Activated T-cell treated with anti-CD3 and anti-CD28 coated beads for 24 hours (primary cell): ENCODE measurements around the gene ANO1.

Experiments used
- DNase-seq: peaks from one replicate; pipeline ENCODE4 v3.0.0-alpha.2; 2020; ENCODE audit warnings: low read depth

ANO1 gene

GRCh38 chr11:70116386-70117065 is 38.4 kb downstream of the ANO1 start:
- DNase-seq: no peak

DNA sequence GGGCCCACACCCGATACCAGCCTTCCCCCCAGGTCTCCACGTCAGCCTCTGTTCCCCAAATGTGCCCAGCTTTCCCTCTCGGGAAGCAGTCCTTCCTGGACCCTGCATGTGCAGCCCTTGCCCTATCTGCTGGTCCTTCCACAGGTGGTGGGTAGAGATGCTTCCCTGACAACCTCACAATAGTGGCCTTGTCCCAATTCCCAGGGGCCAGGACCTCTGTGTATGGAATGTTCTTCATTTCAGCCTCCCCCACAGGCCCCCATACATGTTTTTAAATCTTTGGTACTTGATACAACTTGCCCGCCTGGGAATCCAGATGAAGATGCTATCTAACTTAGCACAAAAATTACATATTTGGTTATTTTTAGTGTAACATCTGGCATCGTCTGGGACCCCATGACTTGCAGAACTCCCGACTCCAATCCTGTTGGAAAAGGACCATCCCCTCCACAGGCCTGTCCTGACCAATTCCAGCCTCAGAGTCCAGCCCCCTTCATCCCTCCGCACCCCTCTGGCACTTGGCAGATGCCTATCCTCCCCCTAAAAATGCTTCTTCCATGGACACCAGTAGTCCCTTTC is 39.5 kb downstream of the ANO1 start:
- no peak for DNase-seq

DNA sequence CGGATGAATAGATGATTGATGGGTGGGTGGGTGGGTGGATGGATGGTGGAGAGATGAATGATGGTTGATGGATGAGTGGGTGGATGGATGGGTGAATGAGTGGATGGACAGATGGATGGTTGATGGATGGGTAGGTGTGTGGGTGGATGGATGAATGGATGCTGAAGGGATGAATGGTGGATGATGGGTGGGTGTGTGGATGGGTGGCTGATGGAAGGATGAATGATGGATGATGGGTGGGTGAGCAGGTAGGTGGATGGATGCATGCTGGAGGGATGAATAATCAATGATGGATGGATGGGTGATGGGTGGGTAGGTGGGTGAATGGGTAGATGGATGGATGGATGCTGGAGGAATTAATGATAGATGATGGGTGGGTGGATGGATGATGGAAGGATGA is 40.5 kb downstream of the ANO1 start:
- DNase-seq: no peak

GRCh38 chr11:70119502-70119901 is 41.4 kb downstream of the ANO1 start:
- no peak for DNase-seq

DNA sequence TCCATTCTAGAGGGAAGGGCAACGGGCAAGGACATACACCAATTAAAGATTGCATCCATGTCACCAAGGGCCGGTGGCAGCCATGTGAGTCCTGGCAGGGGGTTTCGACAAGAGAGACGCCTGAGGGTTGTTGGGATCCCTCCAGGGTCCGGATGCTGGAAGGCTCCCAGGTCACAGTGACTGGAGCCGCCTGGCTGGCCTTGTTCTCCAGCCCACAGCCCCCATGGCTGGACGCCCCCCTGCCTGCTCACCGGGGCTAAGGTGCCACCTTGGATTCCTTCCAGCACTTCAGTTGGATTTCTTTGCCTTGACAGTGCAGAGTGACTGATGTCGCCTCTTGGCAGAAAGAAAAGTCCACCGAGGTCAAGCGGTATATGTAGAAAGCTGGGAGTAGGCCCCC is 42.6 kb downstream of the ANO1 start:
- no peak for DNase-seq

- DNase-seq: no peak
Measured at GRCh38 chr11:70122490-70123198, 44.5 kb downstream of the ANO1 start.

GRCh38 chr11:70123711-70124110 is 45.6 kb downstream of the ANO1 start:
- no peak for DNase-seq

DNA sequence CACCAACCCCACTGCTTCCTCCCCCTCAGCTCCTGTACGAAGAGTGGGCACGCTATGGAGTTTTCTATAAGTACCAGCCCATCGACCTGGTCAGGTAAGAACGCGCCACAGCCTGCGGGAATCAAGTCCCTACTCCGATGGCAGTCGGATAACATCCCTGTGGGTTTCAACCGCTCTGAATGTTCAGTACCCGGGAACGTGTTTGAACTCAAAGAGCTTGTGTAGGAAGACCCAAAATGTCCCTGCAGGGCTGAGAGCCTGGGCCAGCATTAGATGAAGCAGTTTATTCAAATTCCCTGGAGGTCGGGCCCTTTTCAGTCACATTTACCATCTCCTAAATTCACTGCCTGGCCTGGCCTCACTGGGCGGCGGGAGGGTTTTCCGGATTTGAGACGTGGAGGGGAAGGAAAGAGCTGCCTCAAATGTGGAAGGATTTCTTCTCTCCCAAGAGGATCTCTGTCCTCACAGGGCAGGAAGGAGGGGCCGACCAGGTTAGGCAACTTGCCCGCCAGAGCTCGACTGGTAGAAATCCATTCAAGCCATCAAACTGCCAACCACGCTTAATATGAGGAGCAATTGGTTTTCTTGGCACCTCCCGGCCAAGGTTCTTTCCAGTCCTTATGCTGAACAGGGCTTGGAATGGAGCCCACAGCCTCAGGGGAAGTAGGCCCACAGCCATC is 46.3 kb downstream of the ANO1 start:
- no peak for DNase-seq

GRCh38 chr11:70126494-70126893 is 48.4 kb downstream of the ANO1 start:
- DNase-seq: no peak

GRCh38 chr11:70127653-70128434 is 49.7 kb downstream of the ANO1 start:
- DNase-seq: no peak

- DNase-seq: no peak
Measured at GRCh38 chr11:70128435-70128906, 50.4 kb downstream of the ANO1 start.

- DNase-seq: no peak
Measured at GRCh38 chr11:70129051-70129592, 51.0 kb downstream of the ANO1 start.

DNA sequence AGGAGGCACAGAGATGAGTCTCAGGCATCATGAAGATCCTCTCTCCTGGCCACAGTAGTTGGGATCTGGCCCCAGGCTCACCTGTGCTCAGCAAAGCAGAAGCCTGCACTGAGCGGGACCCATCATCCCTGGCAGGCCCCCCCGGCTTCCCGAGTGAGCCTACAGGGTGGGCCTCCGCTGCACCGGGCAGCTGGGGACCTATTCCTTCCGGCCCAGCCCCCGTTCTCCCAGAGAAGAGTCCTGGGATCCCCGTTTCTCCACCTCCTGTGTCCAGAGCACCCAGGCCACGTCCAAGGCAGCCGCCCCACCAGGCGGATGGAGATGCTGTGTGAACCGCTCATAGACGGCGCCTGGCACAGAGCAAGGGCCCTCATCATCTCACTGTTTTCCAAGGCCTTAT is 52.5 kb downstream of the ANO1 start:
- DNase-seq: no peak

- no peak for DNase-seq
Measured at GRCh38 chr11:70131606-70132190, 53.6 kb downstream of the ANO1 start.

- no peak for DNase-seq
Measured at GRCh38 chr11:70132641-70133040, 54.5 kb downstream of the ANO1 start.

DNA sequence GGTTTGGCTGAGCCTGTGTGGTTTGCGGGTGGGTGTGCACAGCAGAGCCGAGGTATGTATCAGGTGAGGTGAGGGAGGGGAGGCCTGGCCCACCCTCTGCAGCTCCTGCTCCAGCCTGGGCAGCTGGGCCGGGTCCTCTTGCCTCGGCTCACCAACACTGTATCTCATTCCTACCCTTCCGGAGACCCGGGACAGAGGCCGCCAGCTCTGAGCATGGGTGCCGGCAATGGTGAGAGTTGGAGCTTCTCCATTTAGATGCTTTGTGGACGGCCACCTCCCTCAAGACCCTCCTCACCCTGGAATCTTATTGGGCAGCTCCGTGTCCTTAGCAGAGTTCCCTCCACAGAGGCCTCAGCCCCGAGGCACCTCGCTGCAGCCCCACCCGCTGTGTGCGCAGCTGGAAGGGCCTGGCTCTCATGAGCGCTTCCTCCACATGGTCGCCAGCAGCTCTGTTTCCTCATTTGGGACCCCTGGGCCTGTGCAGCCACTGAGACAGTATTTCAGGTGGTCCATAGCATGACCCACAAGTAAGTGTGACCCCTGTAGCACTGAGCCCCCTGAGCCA is 55.7 kb downstream of the ANO1 start:
- no peak for DNase-seq

DNA sequence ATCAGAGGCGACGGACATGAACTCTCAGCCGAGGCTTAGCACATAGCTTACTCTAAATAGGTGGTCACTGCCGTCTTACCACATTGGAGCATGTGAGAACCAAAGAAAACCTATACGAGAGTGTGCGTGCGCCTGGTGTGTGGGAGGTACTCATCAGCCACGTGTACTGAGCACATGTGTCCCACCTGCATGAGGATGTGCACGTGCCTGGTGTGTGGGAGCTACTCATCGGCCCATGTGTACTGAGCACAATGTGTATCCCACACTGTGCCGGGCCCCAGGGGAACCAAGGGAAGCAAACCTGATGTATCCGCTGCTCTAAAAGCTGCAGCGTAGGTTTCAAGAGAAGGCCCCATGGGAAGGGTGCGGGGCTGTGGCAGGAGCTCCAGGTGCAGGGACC is 56.4 kb downstream of the ANO1 start:
- no peak for DNase-seq

DNA sequence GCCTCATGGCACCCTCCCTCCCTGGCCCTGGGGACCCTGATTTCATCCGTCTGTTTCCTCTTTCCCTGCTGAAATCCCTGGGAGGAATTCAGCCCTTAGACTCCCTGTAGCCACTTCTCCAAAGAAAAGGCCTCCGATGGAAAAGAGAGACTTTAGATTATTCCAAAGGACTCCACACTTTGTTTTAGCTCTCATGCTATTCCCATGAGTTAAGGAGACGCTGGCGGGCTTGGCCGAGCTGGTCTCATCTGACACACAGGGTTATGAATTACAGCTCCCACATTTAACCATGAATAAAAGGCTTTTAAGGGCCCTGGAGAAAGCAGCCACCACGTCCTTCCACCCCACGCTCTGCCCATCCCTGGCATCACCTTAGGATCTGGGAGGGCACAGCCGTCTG is 57.0 kb downstream of the ANO1 start:
- no peak for DNase-seq

GRCh38 chr11:70135625-70136059 is 57.5 kb downstream of the ANO1 start:
- no peak for DNase-seq

GRCh38 chr11:70137383-70137782 is 59.3 kb downstream of the ANO1 start:
- DNase-seq: no peak

- no peak for DNase-seq
Measured at GRCh38 chr11:70138403-70138802, 60.3 kb downstream of the ANO1 start.
